ENCODE data around the gene WFIKKN2. TPM values are rescaled to one million over a fixed set of nuclear protein-coding genes. Genes with fewer than 3 reads are reported as not detected.

WFIKKN2 gene
- total and polyA plus RNA-seq, 2 of the 13 experiments (the other 11 are each of a cell fraction or from before 2014, with no cell fraction given) = not detected

DNA sequence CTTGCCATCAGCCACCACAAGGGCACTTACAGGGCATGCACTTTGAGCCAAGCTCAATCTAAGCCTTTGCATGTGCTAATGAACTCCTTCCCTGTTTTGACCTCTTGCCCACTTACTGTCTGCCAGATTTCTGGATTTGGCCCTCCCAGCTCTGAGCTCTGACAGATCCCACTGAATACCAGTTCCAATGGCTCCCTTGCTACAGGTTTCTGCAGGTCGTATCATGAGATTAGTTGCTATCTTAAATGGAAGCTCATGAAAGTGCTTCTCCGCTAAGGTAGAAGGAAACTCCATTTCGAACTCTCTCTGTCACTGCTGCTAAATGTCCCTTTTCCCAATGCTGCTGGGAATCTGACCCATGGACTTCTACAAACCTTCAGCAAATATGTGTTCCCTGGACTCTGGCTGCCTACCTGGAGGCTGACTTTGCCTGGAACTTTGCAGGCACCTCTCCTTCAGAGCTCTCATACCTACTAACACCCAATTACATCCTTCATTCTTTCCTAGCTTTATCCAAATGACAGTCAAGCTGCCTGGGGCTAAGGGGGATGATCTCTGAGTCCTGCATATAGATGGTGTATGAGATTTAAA, 54.2 kb downstream of the WFIKKN2 start (continued):
- TF ChIP-seq MED1 (CRISPR knock-in tag; IDR thresholded peaks at IDR 0.05) (peak; percentile 66), ZNF543 (CRISPR knock-in tag; IDR thresholded peaks at IDR 0.05) (no peak), MATR3 (CRISPR knock-in tag; IDR thresholded peaks at IDR 0.05) (no peak), HNF4A (CRISPR knock-in tag; IDR thresholded peaks at IDR 0.05) (peak; percentile 73; the same call in 1 of the 2 replicates), FOXP1 (IDR thresholded peaks at IDR 0.05) (no peak), FOXP1 (CRISPR knock-in tag; IDR thresholded peaks at IDR 0.05) (0 out of 2 replicates have a peak, but pooled peaks have one; percentile 27), SOX5 (CRISPR knock-in tag; IDR thresholded peaks at IDR 0.05; ENCODE audit: borderline replicate concordance) (peak; percentile 20; the same call in 1 of the 2 replicates), STAG1 (CRISPR knock-in tag; IDR thresholded peaks at IDR 0.05) (peak; percentile 23; the same call in 1 of the 2 replicates), ZNF446 (CRISPR knock-in tag; IDR thresholded peaks at IDR 0.05) (no peak), ZNF337 (CRISPR knock-in tag; IDR thresholded peaks at IDR 0.05; ENCODE audit: borderline replicate concordance, low read depth) (no peak), ZNF224 (CRISPR knock-in tag; IDR thresholded peaks at IDR 0.05) (0 out of 2 replicates have a peak, but pooled peaks have one; percentile 56), ZNF207 (IDR thresholded peaks at IDR 0.05; ENCODE audit: borderline replicate concordance) (no peak), RBM22 (optimal IDR thresholded peaks at IDR 0.05; ENCODE audit: low read length) (no peak), ZNF562 (CRISPR knock-in tag; IDR thresholded peaks at IDR 0.05; ENCODE audit: borderline replicate concordance) (no peak), ZBTB7A (CRISPR knock-in tag; IDR thresholded peaks at IDR 0.05) (no peak), ZFP82 (CRISPR knock-in tag; IDR thresholded peaks at IDR 0.05; ENCODE audit: borderline replicate concordance) (no peak)
- TF ChIP-seq, protein P1, sequence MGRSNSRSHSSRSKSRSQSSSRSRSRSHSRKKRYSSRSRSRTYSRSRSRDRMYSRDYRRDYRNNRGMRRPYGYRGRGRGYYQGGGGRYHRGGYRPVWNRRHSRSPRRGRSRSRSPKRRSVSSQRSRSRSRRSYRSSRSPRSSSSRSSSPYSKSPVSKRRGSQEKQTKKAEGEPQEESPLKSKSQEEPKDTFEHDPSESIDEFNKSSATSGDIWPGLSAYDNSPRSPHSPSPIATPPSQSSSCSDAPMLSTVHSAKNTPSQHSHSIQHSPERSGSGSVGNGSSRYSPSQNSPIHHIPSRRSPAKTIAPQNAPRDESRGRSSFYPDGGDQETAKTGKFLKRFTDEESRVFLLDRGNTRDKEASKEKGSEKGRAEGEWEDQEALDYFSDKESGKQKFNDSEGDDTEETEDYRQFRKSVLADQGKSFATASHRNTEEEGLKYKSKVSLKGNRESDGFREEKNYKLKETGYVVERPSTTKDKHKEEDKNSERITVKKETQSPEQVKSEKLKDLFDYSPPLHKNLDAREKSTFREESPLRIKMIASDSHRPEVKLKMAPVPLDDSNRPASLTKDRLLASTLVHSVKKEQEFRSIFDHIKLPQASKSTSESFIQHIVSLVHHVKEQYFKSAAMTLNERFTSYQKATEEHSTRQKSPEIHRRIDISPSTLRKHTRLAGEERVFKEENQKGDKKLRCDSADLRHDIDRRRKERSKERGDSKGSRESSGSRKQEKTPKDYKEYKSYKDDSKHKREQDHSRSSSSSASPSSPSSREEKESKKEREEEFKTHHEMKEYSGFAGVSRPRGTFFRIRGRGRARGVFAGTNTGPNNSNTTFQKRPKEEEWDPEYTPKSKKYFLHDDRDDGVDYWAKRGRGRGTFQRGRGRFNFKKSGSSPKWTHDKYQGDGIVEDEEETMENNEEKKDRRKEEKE (IDR thresholded peaks at IDR 0.05) = no peak
- TF ChIP-seq, protein P2, sequence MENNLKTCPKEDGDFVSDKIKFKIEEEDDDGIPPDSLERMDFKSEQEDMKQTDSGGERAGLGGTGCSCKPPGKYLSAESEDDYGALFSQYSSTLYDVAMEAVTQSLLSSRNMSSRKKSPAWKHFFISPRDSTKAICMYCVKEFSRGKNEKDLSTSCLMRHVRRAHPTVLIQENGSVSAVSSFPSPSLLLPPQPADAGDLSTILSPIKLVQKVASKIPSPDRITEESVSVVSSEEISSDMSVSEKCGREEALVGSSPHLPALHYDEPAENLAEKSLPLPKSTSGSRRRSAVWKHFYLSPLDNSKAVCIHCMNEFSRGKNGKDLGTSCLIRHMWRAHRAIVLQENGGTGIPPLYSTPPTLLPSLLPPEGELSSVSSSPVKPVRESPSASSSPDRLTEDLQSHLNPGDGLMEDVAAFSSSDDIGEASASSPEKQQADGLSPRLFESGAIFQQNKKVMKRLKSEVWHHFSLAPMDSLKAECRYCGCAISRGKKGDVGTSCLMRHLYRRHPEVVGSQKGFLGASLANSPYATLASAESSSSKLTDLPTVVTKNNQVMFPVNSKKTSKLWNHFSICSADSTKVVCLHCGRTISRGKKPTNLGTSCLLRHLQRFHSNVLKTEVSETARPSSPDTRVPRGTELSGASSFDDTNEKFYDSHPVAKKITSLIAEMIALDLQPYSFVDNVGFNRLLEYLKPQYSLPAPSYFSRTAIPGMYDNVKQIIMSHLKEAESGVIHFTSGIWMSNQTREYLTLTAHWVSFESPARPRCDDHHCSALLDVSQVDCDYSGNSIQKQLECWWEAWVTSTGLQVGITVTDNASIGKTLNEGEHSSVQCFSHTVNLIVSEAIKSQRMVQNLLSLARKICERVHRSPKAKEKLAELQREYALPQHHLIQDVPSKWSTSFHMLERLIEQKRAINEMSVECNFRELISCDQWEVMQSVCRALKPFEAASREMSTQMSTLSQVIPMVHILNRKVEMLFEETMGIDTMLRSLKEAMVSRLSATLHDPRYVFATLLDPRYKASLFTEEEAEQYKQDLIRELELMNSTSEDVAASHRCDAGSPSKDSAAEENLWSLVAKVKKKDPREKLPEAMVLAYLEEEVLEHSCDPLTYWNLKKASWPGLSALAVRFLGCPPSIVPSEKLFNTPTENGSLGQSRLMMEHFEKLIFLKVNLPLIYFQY (CRISPR knock-in tag; IDR thresholded peaks at IDR 0.05; ENCODE audit: borderline replicate concordance) = peak; percentile 48; the same call in 1 of the 2 replicates
- TF ChIP-seq, protein P3, sequence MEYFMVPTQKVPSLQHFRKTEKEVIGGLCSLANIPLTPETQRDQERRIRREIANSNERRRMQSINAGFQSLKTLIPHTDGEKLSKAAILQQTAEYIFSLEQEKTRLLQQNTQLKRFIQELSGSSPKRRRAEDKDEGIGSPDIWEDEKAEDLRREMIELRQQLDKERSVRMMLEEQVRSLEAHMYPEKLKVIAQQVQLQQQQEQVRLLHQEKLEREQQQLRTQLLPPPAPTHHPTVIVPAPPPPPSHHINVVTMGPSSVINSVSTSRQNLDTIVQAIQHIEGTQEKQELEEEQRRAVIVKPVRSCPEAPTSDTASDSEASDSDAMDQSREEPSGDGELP (IDR thresholded peaks at IDR 0.05; ENCODE audit: borderline replicate concordance, low read depth) = no peak
